Activated CD4-positive, alpha-beta T cell treated with anti-CD3 and anti-CD28 coated beads, Interleukin-2, amount 10 ng/mL, durations not matched to agents 7 days and 5 days (primary cell): Measurements from ENCODE around the gene ARHGAP4. TPM values are rescaled to one million over a fixed set of nuclear protein-coding genes. Genes with fewer than 3 reads are reported as not detected.

Experiments
- CTCF ChIA-PET: fragments of 350-600 bp; sonication (Branson Sonifier 250); formaldehyde crosslinking; loops from one replicate; lab custom pipeline; 2021; ENCODE audit warnings: antibody characterized with exemption; lab: Charles Lee
- POLR2A ChIA-PET: fragments of 350-600 bp; sonication (Branson Sonifier 250); formaldehyde crosslinking; loops from one replicate; lab custom pipeline; 2021; ENCODE audit warnings: antibody characterized with exemption; lab: Charles Lee
- DNase-seq: peaks from one replicate; pipeline ENCODE4 v3.0.0-alpha.2; 2020
- H3K27ac Mint-ChIP-seq: one replicate; pipeline ENCODE4 v1.8.0; 2021; ENCODE audit warnings: mild to moderate bottlenecking, moderate library complexity, mixed read lengths
- H3K27me3 Mint-ChIP-seq: one replicate; pipeline ENCODE4 v1.8.0; 2021; ENCODE audit warnings: mixed read lengths
- H3K36me3 Mint-ChIP-seq: one replicate; pipeline ENCODE4 v1.8.0; 2021; ENCODE audit warnings: low read depth, mixed read lengths
- H3K4me1 Mint-ChIP-seq: one replicate; pipeline ENCODE4 v1.8.0; 2021; ENCODE audit warnings: mixed read lengths
- H3K4me3 Mint-ChIP-seq: one replicate; pipeline ENCODE4 v1.8.0; 2021; ENCODE audit warnings: mild to moderate bottlenecking, moderate library complexity, mixed read lengths
- H3K9me3 Mint-ChIP-seq: one replicate; pipeline ENCODE4 v1.8.0; 2021; ENCODE audit warnings: mixed read lengths
- total RNA-seq, 2 experiments: library from RNA; stranded (reverse); gene quantifications; one replicate each; pipeline ENCODE4 v1.2.3, GENCODE V29; 2021

The ARHGAP4 gene
- total RNA-seq, result 100 to 1,000 TPM; 303 to 334 TPM

DNA sequence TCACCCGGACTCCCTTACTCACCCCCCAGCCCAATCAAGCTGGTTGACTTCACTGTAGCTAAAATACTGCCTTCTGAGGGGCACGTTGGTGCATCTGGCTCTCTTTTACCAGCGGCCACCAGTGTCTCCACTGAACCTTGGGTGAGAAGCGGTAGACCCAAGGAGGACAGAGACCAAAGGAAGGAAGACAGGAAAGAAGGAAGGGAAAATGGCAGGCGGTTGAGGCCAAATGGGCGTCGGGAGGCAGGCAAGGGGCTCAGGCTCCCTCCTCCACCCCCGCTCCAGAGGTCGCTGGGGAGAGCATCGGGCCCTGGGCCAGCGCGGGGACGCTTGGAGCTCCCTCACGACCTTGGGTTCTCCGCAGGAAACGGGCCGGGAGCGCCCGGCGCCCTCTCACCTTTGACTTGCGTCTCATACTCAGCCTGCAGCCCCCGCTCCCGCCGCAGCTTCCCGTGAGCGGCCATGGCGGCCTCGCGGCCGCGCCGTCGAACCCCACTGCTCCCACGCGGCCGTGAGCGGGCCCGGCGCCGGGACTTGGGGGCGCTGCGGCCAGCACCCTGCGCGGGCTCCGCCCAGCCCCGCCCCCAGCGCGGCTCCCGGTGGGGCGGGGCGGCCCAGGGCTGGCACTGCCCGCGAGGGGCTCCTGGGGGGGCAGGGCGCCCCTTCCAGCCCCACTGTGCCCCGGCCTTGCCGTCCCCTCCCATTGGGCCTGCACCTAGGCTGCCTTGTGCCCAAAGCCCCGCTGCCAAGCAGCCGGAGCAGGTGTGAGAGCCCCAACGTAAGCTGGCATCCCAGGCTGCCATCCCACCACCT lies at the start of gene ARHGAP4:
Gene ARHGAP4, minus strand, starts transcription at position 526 of the 813 bp plus-strand sequence. Its CDS starts 62 bp downstream, at position 464.
- no peaks in the 10 kb centered on the region for H3K27me3 Mint-ChIP-seq
- peaks cover 30% of the 10 kb centered on the region for H3K4me1 Mint-ChIP-seq
- H3K36me3 Mint-ChIP-seq, result peaks cover 34% of the 10 kb centered on the region
- CTCF ChIA-PET, result interaction anchor here (0.5 to 16.0 kb wide), 9 partner anchors 12 to 340 kb away, joined by 3 to 205 read pairs (median 5); partner anchors contain the start of genes HCFC1 and RENBP
- POLR2A ChIA-PET, result no interaction called here
- H3K4me3 Mint-ChIP-seq, result peak within 1 kb of the TSS; percentile 90
- DNase-seq, result peak; percentile 46
- H3K9me3 Mint-ChIP-seq, result no peaks in the 10 kb centered on the region
- H3K27ac Mint-ChIP-seq, result peak within 1 kb of the TSS; percentile 94

DNA sequence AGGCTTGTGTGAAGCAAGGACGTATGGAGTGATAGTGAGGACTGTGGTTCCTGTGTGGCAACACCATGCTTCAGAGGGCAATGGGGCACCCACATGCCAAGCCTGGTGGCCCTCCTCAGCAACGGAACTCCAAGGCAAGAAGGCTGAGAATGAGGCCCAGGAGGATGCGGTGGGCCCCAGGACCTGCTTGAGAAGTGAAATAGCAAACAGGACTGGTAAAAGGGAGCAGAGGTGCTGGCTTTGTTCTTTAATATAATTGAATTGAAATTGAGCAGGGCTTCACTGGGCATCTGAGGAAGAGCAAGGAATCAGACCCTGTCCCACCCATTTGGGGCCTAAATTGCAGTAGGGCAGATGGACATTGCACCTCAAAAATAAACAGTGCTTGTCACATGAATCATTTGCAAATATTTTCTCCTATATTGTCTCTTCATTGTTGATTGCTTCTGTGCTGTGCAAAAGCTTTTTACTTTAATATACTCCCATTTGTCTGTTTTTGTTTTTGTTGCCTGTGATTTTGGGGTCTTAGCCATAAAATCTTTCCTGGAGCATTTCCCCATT lies 48.7 kb upstream of the ARHGAP4 start:
- Mint-ChIP-seq H3K36me3 (peaks cover 4% of the 10 kb centered on the region), H3K27me3 (no peaks in the 10 kb centered on the region), H3K4me3 (peak overlapping the region; percentile 51), H3K9me3 (no peaks in the 10 kb centered on the region), H3K4me1 (peaks cover 22% of the 10 kb centered on the region), H3K27ac (peak overlapping the region; percentile 98)
- DNase-seq, result no peak
- ChIA-PET CTCF (interaction anchor here (1.2 kb wide), 1 partner anchor 46 kb away, joined by 3 read pairs; no protein-coding TSS in a partner anchor), POLR2A (no interaction called here)

DNA sequence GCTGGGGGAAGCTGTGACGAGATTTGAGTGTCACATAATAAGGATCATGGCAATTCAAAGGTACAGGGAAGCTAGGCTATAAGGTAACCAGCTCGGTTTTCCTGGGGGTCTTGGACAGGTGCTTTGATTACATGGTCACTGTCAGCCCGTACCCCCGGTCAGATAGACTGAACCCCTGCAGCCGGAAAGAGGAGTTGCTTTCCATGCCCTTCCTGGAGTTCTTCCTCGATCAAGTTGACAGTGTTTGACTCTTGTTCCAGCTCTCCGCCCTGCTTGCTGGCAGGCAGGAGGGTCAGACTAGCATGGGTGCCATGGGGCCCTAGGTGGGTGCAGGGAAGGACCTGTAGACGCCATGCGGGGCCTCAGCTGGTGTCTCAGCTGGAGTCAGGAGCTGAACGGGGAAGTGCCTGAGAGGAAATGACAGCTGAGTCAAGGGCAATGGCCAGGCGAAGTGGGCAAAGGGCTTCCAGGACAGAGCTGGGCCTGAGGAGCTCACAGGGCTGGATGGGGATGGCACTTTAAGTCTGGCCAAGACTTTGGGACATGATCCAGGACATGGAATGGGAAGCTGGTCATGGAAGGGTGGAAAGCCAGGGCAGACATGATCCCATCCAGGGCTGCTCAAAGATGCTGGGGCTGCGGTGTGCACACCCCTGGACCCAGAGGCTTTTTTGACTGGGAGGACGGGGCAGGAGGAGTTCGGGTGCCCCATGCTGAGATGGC lies 48.1 kb upstream of the ARHGAP4 start:
- no peaks in the 10 kb centered on the region for H3K9me3 Mint-ChIP-seq
- CTCF ChIA-PET, result interaction anchor here (0.6 to 1.3 kb wide), 5 partner anchors 27 to 551 kb away, joined by 3 to 5 read pairs (median 3); partner anchors contain the start of gene EMD
- peaks cover 22% of the 10 kb centered on the region for H3K4me1 Mint-ChIP-seq
- peak overlapping the region; percentile 51 for H3K4me3 Mint-ChIP-seq
- DNase-seq, result no peak
- peak overlapping the region; percentile 98 for H3K27ac Mint-ChIP-seq
- H3K27me3 Mint-ChIP-seq, result no peaks in the 10 kb centered on the region
- POLR2A ChIA-PET, result no interaction called here
- peaks cover 9% of the 10 kb centered on the region for H3K36me3 Mint-ChIP-seq

DNA sequence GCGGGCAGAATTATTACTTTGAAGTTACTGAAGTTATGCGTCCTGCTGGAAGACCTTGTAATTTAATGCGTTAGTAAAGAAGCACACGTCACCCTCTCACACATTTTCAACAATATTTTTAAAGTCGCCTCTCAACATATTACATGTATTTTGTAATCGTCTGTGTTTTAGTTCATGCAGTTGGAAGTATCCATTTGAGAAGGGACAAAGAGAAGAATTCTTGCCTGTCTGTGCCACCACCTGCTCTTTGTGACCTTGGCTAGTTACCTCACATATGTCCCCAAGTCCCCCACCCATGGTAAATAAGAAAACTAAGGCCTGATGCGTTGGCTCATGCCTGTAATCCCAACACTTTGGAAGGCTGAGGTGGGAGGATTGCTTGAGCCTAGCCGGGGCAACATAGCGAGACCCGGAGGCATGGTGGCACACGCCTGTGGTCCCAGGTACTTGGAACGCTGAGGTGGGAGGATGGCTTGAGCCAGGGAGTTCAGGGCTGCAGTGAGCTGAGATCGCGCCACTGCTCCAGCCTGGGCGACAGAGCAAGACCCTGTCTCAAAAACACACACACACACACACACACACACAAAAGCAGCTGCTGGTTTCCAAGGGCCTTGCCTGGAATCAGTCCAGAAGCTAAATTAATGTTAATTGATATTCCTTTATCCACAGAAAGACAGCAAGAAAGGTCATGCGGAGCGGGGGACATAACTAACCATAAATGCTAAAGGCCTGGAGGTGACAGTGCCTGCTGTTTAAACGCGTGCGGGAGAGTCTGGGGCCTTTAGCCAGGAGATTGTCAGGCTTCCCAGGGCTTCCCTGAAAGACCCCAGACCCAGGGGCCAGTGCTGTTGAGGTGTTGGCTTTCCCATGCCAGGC lies 47.3 kb upstream of the ARHGAP4 start:
- peak overlapping the region; percentile 88 for H3K4me3 Mint-ChIP-seq
- POLR2A ChIA-PET, result no interaction called here
- peak overlapping the region; percentile 98 for H3K27ac Mint-ChIP-seq
- peaks cover 22% of the 10 kb centered on the region for H3K4me1 Mint-ChIP-seq
- H3K27me3 Mint-ChIP-seq, result no peaks in the 10 kb centered on the region
- no peak for DNase-seq
- CTCF ChIA-PET, result interaction anchor here (0.6 to 1.3 kb wide), 6 partner anchors 8 to 551 kb away, joined by 3 to 5 read pairs (median 4); partner anchors contain the start of gene EMD
- no peaks in the 10 kb centered on the region for H3K9me3 Mint-ChIP-seq
- peaks cover 14% of the 10 kb centered on the region for H3K36me3 Mint-ChIP-seq

GRCh38 chrX:153972368-153973126 lies 46.5 kb upstream of the ARHGAP4 start, which contains the start of gene TMEM187:
TMEM187 (plus strand) TSS chrX:153972754; CDS start chrX:153982063, 9,309 bp downstream.
- H3K4me3 Mint-ChIP-seq, result peak within 1 kb of the TSS; percentile 100
- no peaks in the 10 kb centered on the region for H3K9me3 Mint-ChIP-seq
- ChIA-PET CTCF (interaction anchor here (1.2 kb wide), 1 partner anchor 9 kb away, joined by 5 read pairs; no protein-coding TSS in a partner anchor), POLR2A (no interaction called here)
- peaks cover 23% of the 10 kb centered on the region for H3K36me3 Mint-ChIP-seq
- no peaks in the 10 kb centered on the region for H3K27me3 Mint-ChIP-seq
- DNase-seq, result peak; percentile 89
- peaks cover 30% of the 10 kb centered on the region for H3K4me1 Mint-ChIP-seq
- peak within 1 kb of the TSS; percentile 100 for H3K27ac Mint-ChIP-seq

GRCh38 chrX:153971450-153972367 lies 45.6 kb upstream of the ARHGAP4 start, which contains the start of gene HCFC1:
HCFC1 (minus strand) TSS chrX:153971818; CDS start chrX:153970840, 978 bp downstream.
- Mint-ChIP-seq H3K9me3 (no peaks in the 10 kb centered on the region), H3K27me3 (no peaks in the 10 kb centered on the region), H3K4me1 (peaks cover 38% of the 10 kb centered on the region), H3K36me3 (peaks cover 27% of the 10 kb centered on the region), H3K27ac (peak within 1 kb of the TSS; percentile 100), H3K4me3 (peak within 1 kb of the TSS; percentile 100)
- POLR2A ChIA-PET, result interaction anchor here (0.9 kb wide), 1 partner anchor 10 kb away, joined by 4 read pairs; no protein-coding TSS in a partner anchor
- peak; percentile 90 for DNase-seq
- CTCF ChIA-PET, result interaction anchor here (1.2 to 7.6 kb wide), 4 partner anchors 10 to 47 kb away, joined by 3 to 82 read pairs (median 5); partner anchors contain the start of gene RENBP

DNA sequence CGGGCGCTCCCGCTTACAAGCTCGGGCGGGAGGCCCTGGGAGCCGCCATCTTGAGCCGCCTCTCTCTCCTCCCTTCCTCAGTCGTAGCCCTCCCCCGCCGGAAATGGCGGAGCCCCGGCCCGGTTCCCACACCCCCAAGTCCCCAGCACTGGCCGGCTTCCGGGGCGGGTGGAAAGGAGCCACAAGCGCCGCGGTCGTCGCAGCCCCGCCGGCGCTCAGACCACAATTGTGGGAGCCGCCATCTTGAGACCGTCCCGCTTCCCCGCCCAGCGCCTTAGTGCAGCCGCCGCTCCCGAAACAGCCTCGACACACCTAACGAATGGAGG lies 45.0 kb upstream of the ARHGAP4 start:
- H3K4me3 Mint-ChIP-seq, result peak overlapping the region; percentile 100
- peak overlapping the region; percentile 100 for H3K27ac Mint-ChIP-seq
- POLR2A ChIA-PET, result interaction anchor here (0.9 kb wide), 1 partner anchor 10 kb away, joined by 4 read pairs; no protein-coding TSS in a partner anchor
- H3K36me3 Mint-ChIP-seq, result peaks cover 32% of the 10 kb centered on the region
- H3K4me1 Mint-ChIP-seq, result peaks cover 44% of the 10 kb centered on the region
- CTCF ChIA-PET, result interaction anchor here (1.5 to 7.6 kb wide), 3 partner anchors 22 to 47 kb away, joined by 3 to 82 read pairs (median 5); partner anchors contain the start of gene RENBP
- H3K27me3 Mint-ChIP-seq, result no peaks in the 10 kb centered on the region
- H3K9me3 Mint-ChIP-seq, result no peaks in the 10 kb centered on the region
- peak; percentile 89 for DNase-seq

DNA sequence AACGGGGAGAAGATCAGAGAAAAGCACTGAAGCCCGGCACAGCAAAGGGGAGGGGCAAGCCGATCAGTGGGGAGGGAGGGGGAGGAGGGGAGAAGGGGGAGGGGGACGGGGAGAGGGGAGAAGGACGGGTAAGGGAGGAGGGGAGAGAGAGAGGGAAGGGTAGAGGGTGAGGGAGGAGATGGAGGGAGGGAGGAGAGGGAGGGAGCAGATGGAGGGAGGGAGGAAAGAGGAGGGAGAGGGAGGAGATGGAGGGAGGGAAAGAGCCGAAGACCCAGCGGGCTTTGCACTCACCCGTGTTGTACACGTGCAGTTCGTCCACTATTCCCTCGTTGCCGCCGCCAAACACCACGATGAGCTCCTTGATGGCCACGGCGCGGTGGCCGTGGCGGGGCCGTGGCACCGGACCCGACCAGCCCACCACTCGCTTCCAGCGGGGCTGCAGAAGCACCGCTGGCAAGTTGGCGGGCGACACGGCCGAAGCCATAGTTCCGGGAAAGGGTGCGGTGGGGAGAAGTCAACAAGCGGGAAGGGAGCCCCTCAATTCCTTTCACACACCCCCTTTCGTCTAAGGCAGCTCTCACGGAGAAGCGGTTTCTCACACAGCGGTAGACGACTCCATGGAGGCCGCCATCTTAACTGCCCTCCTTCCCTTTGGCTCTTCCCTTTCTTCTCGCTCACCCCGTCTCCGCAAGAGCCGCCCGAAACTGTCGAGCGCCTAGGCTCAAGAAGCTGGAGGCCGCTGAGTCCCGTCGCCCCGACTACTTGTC lies 44.5 kb upstream of the ARHGAP4 start:
- no peaks in the 10 kb centered on the region for H3K9me3 Mint-ChIP-seq
- POLR2A ChIA-PET, result interaction anchor here (0.9 kb wide), 1 partner anchor 11 kb away, joined by 4 read pairs; no protein-coding TSS in a partner anchor
- CTCF ChIA-PET, result interaction anchor here (1.5 to 7.6 kb wide), 3 partner anchors 22 to 48 kb away, joined by 3 to 82 read pairs (median 5); partner anchors contain the start of gene RENBP
- DNase-seq, result peak; percentile 56
- no peaks in the 10 kb centered on the region for H3K27me3 Mint-ChIP-seq
- H3K4me1 Mint-ChIP-seq, result peaks cover 44% of the 10 kb centered on the region
- peaks cover 34% of the 10 kb centered on the region for H3K36me3 Mint-ChIP-seq
- peak overlapping the region; percentile 100 for H3K4me3 Mint-ChIP-seq
- peak overlapping the region; percentile 100 for H3K27ac Mint-ChIP-seq

- ChIA-PET POLR2A (no interaction called here), CTCF (interaction anchor here (1.4 to 7.6 kb wide), 3 partner anchors 10 to 44 kb away, joined by 5 to 82 read pairs (median 6); partner anchors contain the start of genes ARHGAP4 and RENBP)
- Mint-ChIP-seq H3K36me3 (peaks cover 34% of the 10 kb centered on the region), H3K9me3 (no peaks in the 10 kb centered on the region), H3K4me3 (peak overlapping the region; percentile 100), H3K27me3 (no peaks in the 10 kb centered on the region), H3K27ac (peak overlapping the region; percentile 87), H3K4me1 (peaks cover 47% of the 10 kb centered on the region)
- DNase-seq, result no peak
Measured at GRCh38 chrX:153969904-153970356, 43.9 kb upstream of the ARHGAP4 start.
